Measurements from ENCODE around the gene CD93.

CD93 gene

GRCh38 chr20:23052904-23053303 lies 33.2 kb downstream of the CD93 start:
- DNase-seq, result no peak

- peak; percentile 61 for DNase-seq
These were observed 35.1 kb downstream of the CD93 start for GRCh38 chr20:23050847-23051627.

GRCh38 chr20:23050076-23050838 lies 35.9 kb downstream of the CD93 start:
- DNase-seq, result no peak

- DNase-seq, result peak; percentile 56
These were observed 36.7 kb downstream of the CD93 start, which contains the start of gene THBD for GRCh38 chr20:23049201-23050075. TSS of gene THBD (minus strand) at chr20:23049672. CDS start at chr20:23049504, 168 bp downstream.

GRCh38 chr20:23048283-23049200 lies 37.6 kb downstream of the CD93 start:
- DNase-seq, result peak; percentile 7

- DNase-seq, result no peak
These were observed 38.3 kb downstream of the CD93 start for GRCh38 chr20:23047738-23048214.

- no peak for DNase-seq
These were observed 39.0 kb downstream of the CD93 start for GRCh38 chr20:23047001-23047737.

- no peak for DNase-seq
These were observed 39.7 kb downstream of the CD93 start for GRCh38 chr20:23046431-23046830.

- no peak for DNase-seq
These were observed 42.7 kb downstream of the CD93 start for GRCh38 chr20:23043376-23043775.

GRCh38 chr20:23042270-23042669 lies 43.9 kb downstream of the CD93 start:
- DNase-seq, result no peak

GRCh38 chr20:23039885-23040508 lies 46.1 kb downstream of the CD93 start:
- DNase-seq, result no peak

GRCh38 chr20:23039136-23039875 lies 46.8 kb downstream of the CD93 start:
- DNase-seq, result no peak

- no peak for DNase-seq
These were observed 49.1 kb downstream of the CD93 start for GRCh38 chr20:23037017-23037481.

GRCh38 chr20:23036371-23036770 lies 49.8 kb downstream of the CD93 start:
- DNase-seq, result no peak

- DNase-seq, result no peak
These were observed 50.4 kb downstream of the CD93 start for GRCh38 chr20:23035731-23036130.

- DNase-seq, result no peak
These were observed 51.1 kb downstream of the CD93 start, which contains the start of gene SSTR4 for GRCh38 chr20:23034721-23035671. TSS of gene SSTR4 (plus strand) at chr20:23035312. CDS start at chr20:23035484, 172 bp downstream.

GRCh38 chr20:23033918-23034317 lies 52.2 kb downstream of the CD93 start:
- no peak for DNase-seq

GRCh38 chr20:23032750-23033078 lies 53.4 kb downstream of the CD93 start:
- no peak for DNase-seq

All from amniotic stem cell (primary cell).